HG02973 (cell line): ENCODE measurements around the gene DCAF5.

ENCODE experiments used
- ATAC-seq: cut with Tn5 transposase; IDR thresholded peaks from one replicate; pipeline ENCODE4 v1.9.1; 2021; ENCODE audit warnings: moderate library complexity; ENCODE audit not compliant: unreplicated experiment

Gene DCAF5

DNA sequence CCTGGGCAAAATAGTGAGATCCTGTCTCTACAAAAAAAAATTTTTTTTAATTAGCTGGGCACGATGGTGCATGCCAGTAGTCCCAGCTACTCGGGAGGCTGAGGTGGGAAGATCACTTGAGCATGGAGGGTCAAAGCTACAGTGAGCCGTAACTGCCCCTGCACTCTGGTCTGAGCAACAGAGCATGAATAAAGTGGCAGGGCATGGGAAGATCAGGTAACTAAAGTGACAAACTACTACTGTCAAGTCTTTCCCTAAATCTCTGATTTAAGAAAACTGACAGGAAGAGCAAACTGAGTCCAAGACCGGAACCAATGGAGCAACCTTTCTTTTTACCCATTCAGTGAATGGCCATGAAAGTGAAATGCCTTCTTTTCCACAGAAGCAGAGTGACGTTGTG, 10.8 kb downstream of the DCAF5 start:
- ATAC-seq: no peak

GRCh38 chr14:69141550-69141949, 11.4 kb downstream of the DCAF5 start:
- no peak for ATAC-seq

DNA sequence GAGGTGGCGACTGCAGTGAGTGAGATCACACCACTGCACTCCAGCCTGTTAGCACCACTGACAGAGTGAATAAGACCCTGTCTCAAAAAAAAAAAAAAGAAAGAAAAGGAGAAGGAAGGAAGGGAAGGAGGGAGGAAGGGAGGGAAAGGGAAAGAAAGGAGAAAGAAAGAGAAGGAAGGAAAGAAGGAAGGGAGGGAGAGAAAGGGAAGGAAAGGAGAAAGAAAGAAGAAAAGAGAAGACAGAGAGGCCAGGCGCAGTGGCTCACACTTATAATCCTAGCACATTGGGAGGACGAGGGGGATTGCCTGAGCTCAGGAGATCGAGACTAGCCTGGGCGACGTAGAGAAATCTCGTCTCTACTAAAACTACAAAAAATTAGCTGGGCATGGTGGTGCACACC, 13.2 kb downstream of the DCAF5 start:
- ATAC-seq: no peak

DNA sequence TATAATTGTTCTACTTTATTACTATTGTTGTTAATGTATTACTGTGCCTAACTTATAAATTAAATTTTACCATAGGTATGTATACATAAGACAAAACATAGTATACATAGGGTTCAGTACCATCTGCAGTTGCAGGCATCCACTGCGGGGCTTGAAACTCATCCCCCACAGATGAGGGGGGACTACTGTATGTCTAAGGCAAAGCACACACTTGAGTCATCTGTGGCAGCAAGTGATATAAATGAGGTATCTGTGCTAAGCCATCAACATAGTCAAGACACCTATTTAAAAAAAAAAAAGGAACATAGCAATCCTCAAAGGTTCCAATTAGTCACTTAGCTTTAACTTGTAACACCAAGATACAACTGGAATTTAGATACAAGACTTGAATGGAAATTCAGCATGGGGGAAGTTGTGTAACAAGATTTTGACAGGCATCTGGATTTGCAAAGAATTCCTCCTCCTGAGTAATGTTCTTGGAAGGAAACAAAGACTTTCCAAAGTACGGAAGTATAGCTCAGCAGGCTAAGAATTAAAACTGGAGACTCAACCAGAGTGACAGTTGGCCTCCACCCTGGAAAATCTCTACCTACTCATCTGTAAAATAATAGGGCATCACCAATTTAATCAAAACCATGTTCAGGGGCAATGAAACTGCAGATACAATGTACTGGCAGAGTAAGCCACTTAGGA, 14.9 kb downstream of the DCAF5 start:
- ATAC-seq: no peak

DNA sequence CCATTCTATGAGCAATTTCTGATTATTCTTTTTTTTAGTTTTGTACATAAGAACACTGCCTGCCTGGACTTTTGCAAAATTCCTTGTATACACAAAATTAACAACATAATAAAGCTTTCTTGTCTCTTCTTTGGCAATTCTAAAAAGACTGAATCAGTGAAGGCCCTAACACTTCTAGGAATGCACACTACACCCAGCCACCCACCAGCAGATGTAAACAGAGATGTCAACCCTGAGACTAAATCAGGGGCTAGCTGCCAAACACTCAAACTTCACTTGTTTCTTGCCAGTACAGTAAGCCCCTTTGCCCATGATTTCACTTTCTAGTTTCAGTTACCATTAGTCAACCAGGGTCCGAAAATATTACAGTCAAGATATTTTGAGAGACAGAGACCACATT, 15.5 kb downstream of the DCAF5 start:
- ATAC-seq: no peak

GRCh38 chr14:69135133-69135532, 17.8 kb downstream of the DCAF5 start:
- no peak for ATAC-seq

DNA sequence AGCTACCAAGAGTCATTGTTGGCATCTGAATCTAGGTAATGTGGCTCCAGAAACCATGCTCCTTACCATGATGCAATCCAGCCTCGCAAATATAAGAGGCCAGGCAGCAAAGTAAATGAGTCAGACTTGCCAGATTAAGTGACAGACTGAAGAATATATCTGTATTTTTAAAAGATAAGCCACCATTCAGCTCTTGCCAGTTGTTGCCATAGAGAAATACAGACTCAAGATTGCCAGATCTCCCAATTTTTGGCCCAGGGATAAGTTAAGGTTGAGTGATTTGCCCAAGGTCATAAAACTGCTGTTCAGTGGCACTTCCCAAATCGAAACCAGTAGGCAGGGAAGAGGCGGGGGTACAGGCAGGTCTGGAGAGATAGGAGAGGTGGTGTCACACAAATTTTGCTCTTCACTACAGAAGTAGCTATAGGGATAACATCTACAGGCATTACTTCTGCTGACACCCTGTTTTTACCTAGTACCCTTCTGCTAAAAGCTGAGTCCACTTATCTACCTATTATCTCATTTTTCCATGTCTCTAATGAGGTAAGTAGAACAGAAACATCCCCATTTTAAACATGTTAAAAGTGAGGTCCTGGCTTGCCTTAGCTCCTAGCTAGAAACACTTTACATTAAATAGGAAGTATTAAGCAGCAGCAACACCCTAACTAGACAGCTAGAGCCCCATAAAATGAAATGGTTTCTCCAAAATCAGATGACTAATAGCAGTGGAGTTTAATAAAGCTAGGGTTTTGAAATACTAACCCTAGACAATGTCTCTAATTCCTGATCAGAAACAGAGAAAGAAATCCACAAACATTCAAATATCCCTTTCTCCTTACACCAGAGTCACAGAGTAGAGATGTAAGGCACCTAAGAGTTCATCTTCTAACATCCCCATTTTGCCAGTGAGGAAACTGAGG, 19.5 kb downstream of the DCAF5 start:
- no peak for ATAC-seq

- ATAC-seq: no peak
These were observed 20.3 kb downstream of the DCAF5 start for GRCh38 chr14:69132513-69133181.

DNA sequence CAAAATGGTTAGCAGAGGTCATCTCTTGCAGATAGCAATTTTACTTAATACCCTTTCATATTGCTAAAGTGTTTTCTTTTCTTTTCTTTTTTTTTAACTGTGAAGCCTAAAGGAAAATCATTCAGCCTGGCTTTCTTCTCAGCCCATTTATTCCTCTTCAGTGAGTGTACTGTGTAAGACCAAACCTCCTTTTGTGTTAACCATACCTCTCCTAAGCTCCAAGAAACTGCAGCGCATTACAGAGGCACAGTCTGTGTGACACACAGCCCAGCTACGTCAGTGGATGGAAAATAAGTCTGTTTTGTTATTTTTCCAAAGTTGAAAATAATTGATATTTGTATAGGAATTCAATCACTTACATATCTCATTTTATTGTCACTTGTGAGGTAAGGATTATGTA, 21.7 kb downstream of the DCAF5 start:
- no peak for ATAC-seq

DNA sequence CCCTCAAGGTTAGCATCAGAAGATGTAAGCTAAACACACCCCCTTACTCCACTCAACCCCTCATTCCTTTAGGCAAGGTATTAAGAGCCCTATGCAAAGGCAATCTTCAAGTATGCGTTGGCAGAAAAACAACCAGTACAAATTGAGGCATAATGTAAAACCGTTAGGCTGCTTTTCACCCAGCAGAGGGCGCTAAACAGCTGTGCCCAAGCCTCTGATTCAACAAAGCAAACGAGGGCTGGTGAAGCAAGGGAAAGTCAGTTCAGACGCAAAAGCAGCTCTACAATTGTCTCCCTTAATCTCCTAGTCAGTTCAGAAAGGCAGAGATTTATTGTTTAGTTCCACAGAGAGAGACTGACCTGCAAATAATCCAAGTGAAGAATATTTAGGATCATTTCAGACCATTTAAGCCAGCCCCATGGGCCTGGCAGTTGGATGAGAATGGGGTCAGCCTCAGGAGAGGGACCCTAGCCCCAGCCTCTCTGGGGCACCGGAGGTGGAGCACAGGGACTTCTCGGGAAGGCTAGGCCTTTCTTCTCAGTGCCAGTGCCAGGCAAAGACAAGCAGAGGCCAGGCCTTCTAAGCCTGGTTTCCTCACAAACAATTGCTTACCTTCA, 23.5 kb downstream of the DCAF5 start:
- peak; percentile 69 for ATAC-seq

DNA sequence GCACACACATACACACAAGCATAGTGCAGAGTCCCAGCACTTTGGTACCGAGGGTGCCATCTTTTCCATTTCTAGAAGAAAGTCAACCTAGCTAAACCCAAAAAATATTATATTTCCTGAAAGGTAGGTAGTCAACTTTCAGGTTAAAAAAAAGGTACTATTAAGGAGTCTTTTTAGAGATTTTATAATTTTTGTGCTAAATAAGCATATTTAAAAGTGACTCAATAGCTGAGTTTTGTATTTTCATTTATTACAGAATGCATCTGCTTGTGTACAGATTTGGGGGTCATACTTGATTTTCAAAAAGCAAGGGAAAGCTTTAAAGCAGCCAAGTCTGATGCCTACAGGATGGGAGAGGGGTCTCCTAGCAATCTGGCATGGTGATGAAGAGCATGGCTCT, 34.6 kb downstream of the DCAF5 start:
- ATAC-seq: no peak

DNA sequence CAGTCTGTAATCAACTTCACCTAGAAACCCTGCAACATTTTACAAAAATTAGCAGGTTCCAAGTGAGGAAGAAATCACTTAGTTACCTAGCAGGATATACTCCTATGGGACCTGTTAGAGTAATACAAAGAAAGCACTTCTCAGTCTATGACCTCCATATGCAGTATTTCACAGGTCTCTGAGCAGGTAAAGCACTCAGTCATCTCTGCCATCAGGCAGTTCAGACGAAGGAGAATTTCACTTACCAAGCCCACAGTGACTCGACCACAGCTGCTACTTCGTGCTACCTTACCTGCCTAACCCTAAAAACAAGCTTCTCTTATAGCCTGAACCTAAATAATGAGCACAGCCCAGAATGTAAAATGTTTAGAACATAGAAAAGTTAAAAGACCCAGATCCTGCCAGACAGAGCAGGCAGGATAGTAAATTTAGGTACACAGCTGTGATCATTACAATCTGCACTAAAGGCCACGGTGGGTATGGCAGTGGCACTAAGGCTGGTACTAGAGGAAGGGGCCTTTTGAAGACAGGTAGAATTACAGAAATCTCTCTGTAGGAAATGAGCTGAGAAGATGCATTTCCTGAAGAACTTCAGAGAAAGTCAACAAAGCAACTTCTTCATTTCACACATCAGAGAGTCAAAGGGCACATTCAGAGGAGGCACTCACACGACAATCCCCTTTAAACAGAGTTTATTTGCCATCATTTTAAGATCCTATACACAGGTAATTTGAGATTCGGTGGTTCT, 35.7 kb downstream of the DCAF5 start:
- ATAC-seq: no peak

DNA sequence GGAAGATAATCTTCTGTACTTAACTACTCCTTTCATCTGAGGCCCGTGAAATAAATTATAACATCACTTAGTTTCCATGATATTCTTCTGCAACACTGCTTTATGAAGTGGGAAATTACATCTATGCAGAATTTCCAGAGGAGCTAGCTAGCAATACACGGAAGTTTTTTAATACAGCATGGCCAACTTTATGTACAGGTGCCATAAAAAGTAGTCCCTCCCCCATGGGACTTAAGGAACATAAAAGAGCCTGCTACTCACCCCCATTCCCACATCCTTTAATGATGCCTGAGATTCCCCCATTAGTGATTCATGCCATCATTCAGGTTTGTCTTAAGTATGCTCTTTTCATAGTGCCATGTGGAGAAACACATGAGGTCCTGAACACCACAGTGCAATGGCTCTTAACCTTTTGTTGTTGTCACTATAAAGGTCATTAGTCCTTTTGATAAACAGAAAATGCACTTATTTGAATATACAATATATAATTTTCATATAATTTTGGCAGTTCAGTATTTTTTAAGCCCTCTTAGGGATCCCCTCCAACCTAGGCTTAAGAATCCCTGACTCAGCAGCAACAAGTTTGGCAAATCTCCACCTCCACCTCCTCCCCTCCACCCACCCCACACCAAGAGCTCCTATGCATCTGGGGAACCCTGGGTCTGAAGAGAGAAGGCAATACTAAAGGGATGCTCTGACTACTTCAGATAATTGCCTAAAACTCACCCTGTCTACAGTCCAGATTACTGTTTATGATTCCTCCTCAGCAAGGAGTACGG, 37.3 kb downstream of the DCAF5 start:
- no peak for ATAC-seq

DNA sequence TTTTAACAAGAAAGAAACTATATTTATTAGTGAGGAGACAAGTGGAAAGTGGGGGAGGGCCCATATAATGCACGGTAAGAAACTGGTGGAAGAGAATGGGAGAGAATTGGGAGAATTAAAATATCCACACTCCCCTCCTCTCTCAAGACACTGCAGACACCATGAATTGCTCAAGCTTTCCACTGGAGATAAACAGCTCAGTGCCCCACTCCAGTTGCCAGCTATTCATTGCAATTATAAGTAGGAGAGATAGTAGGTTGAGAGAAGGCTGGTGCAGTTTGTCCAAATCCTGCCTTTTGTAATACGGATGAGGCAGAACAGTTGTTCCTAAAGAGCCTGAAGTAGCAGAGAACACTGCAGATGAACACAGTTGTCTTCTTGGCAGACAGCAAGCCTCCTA, 38.2 kb downstream of the DCAF5 start:
- no peak for ATAC-seq

DNA sequence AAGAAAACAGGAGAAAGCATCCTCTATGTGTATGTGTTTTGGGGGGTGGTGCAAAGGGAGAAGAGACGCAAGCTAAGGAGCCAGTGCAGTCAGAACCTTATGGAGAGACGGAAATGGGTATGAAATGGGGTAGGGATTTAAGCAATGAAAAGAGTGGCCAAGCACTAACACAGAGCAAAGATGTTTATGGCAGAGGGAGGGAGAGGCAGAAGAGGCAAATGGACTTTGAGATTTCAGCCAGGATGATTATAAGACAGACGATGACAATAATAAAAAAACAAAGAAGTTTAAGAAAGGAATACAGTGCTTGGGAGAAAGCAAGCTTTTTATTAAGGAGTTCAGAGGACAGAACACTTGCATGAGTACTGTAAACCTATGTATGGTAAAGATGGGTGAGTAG, 44.6 kb downstream of the DCAF5 start:
- ATAC-seq: no peak

DNA sequence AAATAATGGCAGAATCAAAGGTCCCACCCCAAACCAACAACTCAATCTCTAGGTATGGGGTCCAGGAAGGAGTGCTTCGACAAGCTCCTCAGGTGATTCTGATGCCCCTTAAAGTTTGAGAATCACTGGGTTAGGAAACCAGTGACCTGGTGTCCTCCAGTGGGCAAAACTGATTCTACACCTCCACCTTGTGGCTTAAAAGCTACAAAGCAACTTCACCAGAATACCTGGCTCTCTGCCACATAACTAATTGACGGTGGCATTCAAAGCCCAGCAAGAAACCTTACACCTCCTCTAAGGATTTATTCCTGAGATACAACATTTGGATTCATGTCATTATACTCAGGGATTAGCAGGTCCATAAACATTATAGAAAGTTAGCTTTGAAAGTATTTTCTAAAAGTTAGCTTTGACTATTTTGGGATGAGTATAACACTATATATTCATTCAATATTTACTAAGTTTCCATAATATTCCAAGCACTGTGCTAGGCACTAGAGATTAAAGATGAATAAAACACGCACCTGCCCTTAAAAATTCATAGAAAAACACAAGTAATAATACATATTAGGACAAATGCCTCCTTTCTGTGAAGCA, 45.4 kb downstream of the DCAF5 start:
- ATAC-seq: no peak

DNA sequence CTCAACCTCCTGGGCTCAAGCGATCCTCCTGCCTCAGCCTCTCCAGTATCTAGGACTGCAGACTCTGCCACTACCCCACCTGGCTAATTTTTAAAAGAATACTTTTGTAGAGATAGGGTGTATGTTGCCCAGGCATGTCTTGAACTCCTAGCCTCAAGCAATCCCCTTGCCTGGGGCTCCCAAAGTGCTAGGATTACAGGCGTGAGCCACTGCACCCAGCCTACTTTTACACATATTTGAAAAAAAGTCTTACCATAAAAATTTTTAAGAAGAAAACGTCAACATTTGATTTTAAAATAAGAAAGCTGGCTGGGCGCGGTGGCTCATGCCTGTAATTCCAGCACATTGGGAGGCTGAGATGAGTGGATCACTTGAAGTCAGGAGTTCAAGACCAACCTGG, 46.5 kb downstream of the DCAF5 start:
- ATAC-seq: no peak

GRCh38 chr14:69105326-69105725, 47.6 kb downstream of the DCAF5 start:
- no peak for ATAC-seq

DNA sequence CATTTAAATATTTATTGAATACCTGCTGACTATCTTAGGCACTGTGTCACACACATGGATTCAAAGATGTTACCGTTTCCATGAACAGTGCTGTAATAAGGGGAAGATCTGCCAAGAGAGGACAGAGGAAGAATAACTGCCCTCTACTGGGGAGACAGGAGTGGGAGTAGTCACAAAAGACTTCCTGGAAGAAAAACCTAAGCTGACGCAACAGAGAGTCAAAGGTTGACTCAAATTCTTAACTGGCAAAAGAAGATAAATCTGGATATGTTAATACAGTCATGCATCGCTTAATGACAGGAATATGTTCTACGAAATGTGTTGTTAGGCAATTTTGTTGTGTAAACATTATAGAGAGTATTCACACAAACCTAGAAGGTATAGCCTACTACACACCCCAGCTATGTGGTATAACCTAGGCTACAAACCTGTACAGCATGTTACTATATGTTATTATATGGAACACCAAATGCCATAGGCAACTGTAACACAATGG, 51.5 kb downstream of the DCAF5 start:
- ATAC-seq: no peak
